GM19193 (cell line): Measurements from ENCODE around the gene CWC27.

ENCODE experiments used
- POLR2A ChIP-seq: IDR thresholded peaks from 4 replicates; pipeline ENCODE4 v1.6.1; 2011; ENCODE audit not compliant: insufficient read depth, insufficient read length; ENCODE audit errors: extremely low read depth

Gene CWC27

DNA sequence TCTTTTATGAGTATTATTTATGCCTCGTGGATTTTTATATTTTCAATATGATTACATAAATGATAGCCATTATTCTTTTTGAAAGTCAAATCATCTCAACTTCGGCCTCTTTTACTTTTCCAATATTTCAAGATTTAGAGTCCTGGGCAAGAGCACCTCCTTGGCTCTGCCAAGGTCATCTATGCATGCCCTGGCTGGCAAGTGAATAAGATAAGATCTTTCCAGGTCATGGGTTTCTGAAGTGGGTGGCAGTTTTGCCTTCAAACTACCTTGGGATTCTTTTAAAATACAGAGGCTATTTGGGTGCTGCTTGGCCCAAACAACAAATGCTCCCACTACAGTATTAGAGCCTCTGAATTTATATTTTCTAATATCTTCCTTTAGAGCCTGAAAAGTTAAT lies 95.4 kb downstream of the CWC27 start:
- TF ChIP-seq POLR2A = no peak

DNA sequence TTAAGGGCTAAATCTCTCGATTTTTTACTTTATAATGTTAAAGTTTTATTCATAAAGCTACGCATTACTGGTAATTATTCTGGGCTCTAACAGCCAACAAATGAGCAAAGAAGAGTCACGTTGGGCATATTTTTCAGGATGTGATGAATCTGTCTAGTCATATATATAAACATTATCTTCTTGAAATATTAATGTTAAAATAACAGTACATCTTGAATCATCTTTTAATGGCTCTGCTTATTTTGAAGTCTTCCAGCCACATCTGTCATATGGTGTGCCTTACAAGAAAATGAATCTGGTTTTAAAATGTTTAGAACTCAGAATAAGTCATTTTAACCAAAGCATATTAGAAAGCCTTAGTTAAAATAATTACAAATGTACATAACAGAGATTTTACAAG lies 96.9 kb downstream of the CWC27 start:
- TF ChIP-seq POLR2A = no peak

DNA sequence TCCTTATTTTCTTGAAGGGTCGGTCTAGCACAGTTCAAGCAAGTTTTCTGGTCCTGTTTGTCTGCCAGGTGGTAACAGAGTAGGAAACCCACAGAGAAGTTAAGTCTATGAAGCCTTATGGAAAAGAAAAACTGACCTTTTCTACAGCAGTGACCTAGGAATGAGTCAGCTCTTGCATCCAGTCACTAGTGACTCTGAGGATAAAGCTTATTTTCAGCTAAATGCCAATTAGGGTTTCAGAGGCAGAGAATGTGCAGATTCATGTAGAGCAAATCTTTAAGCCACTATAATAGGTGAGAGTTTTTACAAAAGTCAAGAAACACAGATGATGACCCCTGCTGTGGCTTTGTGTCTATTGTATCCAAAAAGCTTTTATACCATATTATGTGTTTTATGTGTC lies 100.7 kb downstream of the CWC27 start:
- TF ChIP-seq POLR2A = no peak

DNA sequence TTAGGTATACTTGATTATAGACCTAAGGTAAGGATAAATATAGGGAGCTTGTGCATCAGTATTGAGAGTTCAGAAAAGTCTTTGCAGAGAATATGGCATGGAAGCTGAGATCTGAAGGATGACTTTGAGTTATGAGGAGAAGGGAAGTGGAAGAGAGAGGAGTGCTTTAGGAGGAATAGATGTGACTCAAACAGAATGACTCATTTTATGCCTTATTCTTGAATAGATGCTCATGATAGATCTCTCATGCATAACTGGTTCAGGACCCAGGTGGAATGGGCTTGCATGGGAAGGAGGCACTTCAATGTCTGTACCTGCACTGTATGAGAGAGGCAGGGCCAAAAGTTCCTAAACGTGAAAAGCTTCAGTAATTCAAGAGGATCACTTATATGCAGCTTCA lies 103.3 kb downstream of the CWC27 start:
- no peak for TF ChIP-seq POLR2A

DNA sequence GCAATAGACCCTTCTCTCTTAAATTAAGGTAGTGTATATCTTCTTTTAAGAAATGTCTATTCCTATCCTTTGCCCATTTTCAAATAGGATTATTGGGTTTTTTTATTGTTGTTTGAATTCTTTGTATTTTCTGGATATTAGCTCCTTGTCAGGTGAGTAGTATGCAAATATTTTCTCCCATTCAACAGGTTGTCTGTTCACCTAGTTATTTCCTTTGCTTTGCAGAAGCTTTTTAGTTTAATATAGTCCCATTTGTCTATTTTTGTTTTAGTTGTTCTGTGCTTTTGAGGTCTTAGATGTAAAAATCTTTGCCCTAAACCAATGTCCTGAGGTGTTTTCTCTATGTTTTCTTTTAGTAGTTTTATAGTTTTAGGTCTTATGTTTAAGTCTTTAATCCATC lies 104.7 kb downstream of the CWC27 start:
- no peak for TF ChIP-seq POLR2A

DNA sequence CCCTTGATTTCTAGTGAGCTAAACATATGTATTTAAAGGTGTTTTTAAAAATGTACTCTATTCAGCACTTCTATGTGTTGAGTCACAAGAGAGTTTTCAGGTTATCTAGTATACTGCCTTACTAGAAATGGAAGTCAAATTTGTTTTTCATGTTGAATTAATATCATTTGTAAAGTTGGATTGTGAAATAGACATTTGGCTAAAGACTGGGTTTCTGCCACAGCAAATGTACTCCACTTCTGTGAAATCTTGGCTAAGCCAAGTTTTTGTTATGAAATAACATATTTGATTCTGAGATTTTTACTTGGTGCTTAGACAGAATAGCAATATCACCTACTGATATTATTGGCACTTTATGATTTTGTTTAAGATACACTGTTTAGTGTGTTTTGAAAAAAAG lies 106.0 kb downstream of the CWC27 start:
- TF ChIP-seq POLR2A = no peak

DNA sequence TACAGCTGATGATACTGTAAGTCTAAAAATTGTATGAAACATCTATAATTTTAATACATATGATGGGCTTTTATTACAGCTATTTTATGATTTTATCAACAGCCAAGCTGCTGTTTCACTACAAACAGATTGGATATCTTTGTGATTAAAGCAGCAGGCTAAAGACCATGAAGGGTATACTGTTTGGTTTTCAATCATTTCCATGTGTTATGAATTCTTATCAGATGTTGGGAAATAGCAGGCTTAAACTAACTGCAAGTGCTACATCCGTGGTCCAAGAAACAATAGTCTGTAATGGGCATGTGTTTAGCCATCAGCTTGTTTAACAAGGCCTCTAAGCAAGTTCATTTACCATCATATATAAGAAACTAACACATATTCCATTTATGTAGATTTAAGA lies 107.5 kb downstream of the CWC27 start:
- no peak for TF ChIP-seq POLR2A

DNA sequence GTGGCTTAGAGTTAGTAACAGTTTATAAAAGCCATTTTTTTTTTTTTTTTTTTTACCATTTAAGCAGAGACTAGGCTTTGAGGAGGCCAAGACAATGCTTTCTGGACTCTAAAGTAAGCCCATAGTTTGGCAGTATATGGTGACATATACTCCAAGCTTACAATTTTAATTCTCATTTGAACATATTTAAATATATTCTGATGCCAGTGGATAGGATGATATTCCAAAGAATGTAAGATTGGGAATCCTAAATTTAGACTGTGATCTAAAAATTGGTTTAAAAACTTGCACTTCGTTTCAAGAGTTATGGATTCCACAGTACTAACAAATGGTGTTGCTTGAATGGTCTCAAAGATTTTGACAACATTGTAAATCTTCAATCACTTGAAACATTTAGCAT lies 112.1 kb downstream of the CWC27 start:
- no peak for TF ChIP-seq POLR2A

DNA sequence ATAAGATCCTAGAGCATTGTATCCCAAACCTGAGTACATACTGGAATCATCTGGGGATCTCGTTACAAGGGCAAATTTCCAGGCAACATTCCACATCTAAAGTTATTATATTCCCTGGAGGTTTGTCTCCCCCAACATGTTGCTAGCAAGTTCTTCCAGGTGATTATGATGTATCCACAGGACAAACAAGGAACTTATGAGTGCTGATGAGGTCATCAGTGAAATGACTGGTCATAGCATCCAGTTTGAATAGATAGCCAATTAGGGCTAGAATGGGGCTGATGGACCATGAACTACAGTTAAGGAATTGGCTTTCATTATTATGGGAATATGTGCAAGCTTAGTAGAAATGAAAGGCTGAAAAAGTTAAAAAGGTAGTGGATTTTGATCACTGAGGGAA lies 115.2 kb downstream of the CWC27 start:
- TF ChIP-seq POLR2A = no peak

DNA sequence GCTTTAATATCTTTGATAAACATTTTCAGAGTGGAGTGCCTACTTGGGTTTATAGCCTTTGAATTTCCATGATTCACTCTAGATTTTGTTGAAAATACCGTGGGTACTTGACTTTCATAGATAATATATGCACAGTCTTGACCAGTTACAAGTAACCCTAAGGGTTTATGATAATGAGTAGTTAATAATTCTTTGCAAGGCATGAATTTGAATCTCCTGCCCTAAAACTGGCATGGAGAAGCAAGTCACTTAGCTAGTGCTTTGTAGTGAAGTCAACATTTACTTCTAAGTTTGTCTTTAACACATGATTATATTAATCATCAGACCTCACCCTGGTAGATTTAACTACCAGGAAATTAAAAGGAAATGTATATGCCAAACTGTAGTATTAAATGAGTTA lies 115.8 kb downstream of the CWC27 start:
- TF ChIP-seq POLR2A = no peak

DNA sequence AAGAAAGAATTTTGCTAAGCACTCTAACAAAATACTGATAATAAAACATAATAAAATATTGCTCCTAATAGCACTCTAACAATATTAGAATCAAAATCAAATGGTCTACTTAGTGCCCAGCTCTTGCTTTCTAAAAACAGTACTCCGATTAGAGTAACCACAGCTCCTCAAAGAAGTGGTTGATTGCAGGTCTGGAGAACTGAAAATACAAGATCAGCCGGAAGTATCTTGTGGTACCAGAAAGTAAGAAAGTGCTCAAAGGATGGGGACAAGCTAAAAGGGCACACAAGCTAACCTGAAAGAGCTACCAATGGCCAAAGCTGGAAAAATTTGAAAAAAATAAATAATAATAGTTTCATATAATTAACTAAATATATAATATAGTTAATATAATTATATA lies 119.2 kb downstream of the CWC27 start:
- no peak for TF ChIP-seq POLR2A

DNA sequence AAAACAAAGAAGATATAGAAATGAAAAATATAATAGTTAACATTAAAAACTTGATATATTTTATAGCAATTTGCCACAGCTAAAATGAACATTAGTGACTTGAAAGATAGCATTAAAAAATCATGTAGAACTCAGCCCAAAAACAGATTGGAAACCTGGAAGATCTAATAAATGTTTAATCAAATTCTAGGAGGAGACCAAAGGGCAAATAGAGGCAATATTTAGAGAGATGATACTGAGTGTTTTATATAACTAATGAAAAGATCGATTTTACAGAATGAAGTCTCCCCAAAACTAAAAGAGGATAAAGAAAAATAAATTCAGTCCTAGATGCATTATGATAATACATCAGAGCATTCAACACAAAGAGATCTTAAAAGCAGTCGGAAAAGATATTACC lies 127.0 kb downstream of the CWC27 start:
- no peak for TF ChIP-seq POLR2A

DNA sequence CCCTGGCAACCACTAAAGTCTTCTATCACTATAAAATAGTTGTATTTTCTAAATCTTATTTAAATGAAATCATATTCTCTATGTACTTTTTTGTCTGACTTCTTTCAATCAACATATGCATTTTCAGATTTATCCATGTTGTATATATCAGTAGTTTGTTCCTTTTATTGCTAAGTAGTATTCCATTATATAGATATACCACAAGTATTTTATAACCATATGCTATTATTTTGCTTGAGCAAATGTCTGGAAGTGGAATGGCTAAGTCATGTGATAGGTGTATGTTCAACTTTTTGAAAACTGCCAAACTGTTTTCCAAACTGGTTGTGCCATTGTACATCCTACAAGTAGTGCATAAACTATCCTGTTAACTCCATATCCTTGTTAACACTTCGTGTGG lies 131.1 kb downstream of the CWC27 start:
- no peak for TF ChIP-seq POLR2A

DNA sequence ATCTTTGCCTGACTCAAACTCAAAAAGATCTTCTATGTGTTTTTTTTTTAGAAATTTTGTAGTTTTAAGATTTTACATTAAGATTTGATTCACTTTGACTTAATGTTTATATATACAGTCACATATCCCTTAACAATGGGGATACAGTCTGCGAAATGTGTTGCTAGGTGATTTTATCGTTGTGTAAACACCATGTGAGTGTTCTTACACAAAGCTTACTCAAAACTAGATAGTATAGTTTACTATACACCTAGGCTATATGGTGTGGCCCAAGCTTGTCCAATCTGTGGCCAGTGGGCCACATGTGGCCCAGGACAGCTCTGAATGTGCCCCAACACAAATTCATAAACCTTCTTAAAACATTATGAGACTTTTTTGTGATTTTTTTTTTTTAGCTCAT lies 131.9 kb downstream of the CWC27 start:
- no peak for TF ChIP-seq POLR2A

DNA sequence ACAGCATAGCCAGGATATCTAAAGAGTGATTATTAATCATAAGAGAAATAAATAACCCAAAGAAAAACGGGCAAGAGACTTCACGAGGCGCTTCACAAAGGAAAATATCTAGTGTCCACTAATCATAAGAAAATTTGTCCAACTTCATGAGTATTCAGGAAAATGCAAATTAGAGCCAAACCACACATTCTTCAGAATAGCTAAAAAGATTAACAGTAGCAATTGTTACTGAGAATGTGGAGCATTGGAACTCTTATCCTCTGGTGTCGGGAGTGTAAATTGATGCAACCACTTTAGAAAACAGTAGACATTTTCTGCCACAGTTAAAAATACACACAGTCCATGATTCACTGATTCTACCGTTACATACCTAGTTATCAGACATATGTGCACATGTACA lies 145.7 kb downstream of the CWC27 start:
- TF ChIP-seq POLR2A = no peak

DNA sequence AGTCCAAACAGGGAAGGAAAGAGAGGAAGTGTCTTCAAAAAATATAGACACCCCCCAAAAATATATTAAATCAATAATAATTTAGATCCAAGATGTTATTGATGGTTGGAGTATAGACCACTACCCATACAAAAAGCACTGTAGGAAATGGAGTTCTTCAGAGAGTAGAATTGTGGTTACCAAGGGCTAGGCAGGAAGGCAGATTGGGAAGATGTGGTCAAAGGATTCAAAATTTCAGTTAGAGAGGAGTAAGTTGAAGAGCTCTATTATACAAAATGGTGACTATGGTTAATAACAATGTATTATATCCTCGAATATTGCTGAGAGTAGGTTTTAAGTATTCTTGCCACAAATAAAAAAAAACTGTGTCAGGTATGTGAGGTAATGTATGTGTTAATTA lies 149.4 kb downstream of the CWC27 start:
- no peak for TF ChIP-seq POLR2A

DNA sequence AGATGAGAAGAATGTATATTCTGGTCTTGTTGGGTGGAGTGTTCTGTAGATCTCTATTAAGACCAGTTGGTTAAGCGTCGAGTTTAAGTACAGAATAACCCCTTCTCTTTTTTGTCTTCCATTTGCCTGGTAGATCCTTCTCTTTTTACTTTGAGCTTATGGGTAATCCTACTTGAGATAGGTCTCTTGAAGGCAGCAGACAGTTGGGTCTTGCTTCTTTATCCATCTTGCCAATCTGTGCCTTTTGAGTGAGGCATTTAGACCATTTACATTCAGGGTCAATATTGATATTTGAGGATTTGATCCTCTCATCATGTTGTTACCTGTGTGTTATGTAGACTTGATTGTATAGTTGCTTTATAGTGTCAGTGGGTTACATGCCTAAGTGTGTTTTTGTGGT lies 152.7 kb downstream of the CWC27 start:
- no peak for TF ChIP-seq POLR2A

DNA sequence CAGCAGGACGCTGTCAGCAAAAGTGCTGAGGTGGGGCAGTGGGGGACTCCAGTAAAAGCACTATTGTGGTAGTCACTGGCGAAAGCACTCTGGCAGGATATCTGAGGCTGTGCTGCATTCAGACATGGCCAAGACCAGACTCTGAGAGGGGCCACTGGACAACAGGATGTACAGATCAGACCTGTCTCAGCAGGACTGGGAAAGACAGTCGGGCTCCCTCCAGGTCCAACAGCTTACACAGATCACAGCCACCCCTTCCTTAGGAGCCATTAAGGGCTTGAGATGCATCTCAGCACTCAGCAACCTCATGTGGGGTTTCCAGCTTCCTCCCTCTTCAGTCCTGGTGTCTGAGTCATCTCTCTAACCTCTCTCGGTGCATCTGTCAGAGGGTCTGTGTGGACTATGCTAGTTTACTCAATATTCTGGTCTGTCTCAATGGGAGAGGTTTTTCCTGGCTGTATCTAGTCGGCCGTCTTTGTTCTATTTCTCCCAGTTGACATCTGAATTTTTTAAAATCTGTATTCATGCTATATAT lies 154.5 kb downstream of the CWC27 start:
- TF ChIP-seq POLR2A = no peak

DNA sequence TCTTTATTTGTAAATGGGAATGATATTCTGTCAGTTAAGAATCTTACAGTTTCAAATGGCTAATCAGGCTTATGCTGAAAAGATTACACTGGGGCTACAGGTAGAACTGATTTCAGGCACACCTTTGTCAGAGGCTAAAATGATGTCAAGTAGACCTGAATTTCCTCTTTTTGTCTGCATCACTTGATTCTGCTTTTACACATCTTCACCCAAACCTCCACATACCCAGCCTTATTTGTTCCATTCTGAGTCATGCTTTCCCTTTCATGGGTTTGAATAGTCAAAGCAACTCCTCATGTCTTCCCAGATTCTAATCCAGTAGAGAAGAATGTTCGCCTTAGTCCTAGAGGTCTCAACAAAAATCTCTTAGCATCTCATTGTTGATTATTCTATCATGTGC lies 156.4 kb downstream of the CWC27 start:
- TF ChIP-seq POLR2A = no peak

DNA sequence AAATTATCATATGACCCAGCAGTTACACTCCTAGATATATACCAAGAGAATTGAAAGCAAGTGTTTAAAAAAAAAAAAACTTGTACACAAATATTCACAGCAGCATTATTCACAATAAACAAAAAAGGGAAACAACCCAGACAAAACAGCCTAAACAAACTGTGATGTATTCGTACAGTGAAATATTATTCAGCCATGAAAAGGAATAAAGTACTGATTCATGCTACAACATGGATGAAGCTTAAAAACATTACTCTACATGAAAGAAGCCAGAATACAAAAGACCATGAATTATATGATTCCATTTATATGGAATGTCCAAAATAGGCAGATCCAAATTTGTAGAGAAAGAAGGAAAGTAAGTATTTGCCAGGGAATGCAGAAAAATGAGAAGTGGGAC lies 161.1 kb downstream of the CWC27 start:
- no peak for TF ChIP-seq POLR2A
